Epithelial cell of prostate (primary cell): Measurements from ENCODE around the gene RNF183.
A peak's percentile ranks its signal among the peaks of the same experiment; 100 is the strongest.

Source experiments
- DNase-seq: peaks from one replicate; pipeline ENCODE4 v3.0.0-alpha.2; 2011; ENCODE audit warnings: low read depth, low spot score
- H3K27ac ChIP-seq: fragments of 450-650 bp; 2 replicates; pipeline ENCODE4 v1.5.1; 2017; ENCODE audit warnings: mild to moderate bottlenecking

RNF183 gene, protein sequence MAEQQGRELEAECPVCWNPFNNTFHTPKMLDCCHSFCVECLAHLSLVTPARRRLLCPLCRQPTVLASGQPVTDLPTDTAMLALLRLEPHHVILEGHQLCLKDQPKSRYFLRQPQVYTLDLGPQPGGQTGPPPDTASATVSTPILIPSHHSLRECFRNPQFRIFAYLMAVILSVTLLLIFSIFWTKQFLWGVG

DNA sequence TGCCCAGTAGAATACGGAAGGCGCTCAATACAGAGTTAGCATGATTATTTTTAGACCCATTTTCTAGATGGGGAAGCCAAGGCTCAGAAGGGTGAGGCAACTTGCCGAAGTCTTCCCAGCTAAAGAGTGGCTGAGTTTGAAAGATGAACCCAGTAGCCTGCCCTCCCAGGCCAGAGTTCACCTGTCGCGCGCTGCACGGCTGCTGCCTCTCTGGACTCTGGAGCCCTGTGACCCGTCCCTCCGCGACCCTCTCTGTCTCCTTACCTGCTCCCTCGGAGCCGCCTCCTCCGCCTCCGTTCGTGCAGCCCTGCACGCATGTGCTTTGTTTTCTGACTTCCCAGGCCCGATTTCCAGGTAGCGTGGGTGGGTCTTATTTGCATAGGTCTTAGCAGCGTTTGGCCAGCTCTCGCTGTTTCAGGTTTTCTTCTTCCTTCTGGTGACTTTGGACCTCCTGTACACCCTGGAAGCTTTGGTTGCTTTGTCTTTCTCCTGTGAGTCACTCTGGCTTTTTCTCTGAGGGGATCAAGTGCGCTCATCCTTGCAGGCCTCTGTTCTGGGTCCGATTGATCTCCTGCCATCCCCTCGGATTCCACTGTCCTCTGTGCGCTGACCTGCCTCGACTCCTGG lies at the start of gene RNF183:
Gene RNF183, minus strand, starts transcription at position 585 of the 627 bp plus-strand sequence. CDS start 5,192 bp downstream, outside the sequence.
- no peak for DNase-seq
- no peak within 1 kb of the TSS for H3K27ac ChIP-seq

DNA sequence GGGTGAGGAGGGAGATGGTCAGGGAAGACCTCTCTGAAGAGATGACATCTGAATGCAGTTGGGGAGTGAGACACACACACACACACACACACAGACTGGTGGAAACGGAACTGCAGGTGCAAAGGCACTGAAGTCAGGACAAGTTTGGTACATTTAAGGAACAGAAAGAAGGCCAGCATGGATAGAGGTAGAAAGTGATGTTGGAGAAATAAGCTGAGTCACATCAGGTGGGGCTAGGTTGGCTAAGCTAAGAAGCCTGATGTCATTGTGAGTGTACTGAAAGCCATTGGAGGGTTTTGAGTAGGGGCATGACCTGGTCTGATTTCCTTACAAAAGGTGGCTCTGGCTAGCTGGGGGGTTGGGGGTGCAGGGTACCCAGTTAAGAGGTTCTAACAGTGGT lies 49.2 kb upstream of the RNF183 start:
- DNase-seq, result no peak

DNA sequence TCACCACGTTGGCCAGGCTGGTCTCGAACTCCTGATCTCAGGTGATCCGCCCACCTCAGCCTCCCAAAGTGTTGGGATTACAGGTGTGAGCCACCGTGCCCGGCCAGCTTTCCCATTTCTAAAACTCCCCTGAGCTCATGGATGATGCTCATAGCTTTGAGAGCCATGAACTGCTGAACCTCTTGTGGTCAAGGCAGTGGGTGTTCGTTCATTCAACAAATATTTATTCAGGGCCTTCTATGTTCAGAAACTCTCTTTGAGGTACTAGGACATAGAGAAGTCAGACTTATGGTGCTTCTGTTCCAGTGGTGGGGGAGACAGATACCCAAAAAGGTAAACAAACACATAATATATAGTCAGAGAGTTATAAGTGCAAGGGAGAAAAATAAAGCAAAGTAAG lies 48.8 kb upstream of the RNF183 start:
- no peak for DNase-seq
- H3K27ac ChIP-seq, result no peak overlapping the region

More for the DNA sequence above, 49.2 kb upstream of the RNF183 start:
- H3K27ac ChIP-seq, result no peak overlapping the region

DNA sequence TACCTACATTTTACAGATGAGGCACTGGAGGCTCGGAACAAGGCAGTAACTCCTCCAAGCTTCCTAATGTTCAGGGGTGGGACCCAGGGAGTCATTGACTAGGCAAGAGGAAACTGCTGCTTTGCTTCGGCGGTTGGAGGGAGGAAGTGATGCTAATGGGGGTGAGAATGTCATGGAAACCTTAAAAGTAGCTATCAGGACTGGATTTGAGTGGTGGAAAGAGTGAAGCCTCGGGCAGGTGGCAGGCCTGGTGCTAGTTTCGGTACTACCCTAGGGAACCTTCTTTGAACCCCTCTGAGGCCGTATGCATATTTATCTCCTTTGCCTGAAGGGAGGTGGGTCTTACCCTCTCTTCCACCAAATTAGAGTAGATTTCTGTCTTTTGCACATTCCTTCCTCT lies 47.8 kb upstream of the RNF183 start:
- no peak overlapping the region for H3K27ac ChIP-seq
- DNase-seq, result no peak

DNA sequence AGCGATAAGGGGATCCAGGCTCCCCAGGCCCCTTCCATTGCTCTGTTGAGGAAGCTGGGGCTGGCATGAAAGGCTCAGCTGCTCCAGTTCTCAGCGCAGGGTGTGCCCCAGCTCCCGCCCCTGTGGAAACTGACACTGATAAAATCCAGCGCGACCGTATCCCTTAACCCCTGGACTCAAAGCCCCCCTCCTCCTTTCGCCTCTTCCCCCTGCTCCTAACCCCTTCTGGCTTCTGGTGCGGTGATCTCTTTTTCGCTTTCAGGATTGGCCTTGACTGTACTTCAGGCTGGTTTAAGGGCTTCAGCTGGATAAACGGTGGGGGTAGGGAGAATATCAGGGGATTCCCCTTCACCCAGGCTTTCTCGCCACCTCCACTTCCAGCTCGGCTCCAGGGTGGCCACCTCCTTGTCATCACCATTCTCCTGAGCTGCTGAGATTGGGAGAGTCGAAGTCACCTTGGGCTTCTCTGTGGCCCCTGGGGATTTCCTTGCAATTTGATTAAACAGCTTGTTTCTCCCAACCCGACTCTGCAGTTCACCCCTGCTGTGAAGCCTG lies 47.0 kb upstream of the RNF183 start:
- H3K27ac ChIP-seq, result no peak overlapping the region
- DNase-seq, result no peak

DNA sequence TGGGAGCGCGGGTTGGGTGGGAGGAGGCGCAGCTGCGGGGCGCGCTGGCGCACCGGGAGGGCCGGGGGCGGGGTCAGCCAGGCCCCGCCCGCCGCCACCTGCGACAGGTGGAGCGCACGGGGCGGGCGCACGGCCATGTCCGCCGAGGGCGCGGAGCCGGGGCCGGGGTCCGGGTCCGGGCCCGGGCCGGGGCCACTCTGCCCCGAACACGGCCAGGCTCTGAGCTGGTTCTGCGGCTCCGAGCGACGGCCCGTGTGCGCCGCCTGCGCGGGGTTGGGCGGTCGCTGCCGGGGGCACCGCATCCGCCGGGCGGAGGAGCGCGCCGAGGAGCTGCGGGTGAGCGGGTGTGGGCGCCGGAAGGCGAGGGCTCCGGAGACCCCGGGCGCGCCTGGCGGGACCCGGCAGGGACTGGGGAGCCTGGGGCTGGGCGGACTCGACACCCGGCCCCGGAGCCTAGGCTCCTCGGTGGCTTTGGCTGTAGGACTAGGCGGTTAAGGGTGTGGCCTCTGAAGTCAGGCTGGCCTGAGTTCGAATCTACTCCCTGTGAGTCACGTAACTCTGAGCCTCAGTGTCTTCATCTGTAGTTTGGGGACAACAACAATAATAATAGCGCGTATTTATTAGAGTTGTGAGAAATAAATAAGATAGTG lies 46.4 kb upstream of the RNF183 start, which contains the start of gene BSPRY:
Gene BSPRY, plus strand, starts transcription at position 97 of the 650 bp plus-strand sequence. Its CDS starts 39 bp downstream, at position 136.
- no peak for DNase-seq
- no peak within 1 kb of the TSS for H3K27ac ChIP-seq

DNA sequence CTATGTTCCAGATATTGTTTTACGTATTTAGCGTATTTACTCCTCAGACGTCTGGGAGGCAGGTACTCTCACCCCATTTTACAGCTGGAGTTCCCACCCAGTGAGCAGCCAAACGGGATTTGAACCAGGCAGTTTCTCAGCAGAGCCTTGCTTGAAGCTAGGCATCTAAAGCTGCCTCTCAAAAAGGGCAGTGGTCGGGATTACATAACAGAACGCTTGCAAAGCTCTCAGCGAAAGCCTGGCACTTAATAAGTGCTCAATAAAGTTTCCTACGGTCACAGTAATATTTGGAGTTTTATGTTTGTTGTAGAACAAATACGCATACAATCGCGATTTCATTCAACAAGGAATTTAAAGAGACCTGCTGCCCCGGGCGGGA lies 45.9 kb upstream of the RNF183 start:
- no peak overlapping the region for H3K27ac ChIP-seq
- no peak for DNase-seq

DNA sequence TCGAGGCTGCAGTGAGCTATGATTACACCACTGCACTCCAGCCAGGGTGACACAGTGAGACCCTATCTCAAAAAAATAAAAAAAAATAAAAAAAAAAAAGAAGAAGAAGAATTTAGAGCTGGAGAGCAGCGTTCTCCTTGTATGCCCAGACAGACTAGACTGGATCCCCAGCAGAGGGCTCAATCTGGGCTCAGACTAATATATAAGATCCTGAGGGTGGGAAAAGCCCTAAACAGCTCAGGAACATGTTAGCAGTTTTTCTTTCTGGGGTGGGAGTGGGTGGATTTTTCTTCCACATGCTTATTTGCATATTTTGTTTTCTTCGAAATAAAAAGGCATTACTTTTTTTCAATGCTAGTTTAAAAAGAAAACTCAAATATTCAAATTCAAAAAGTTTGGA lies 45.3 kb upstream of the RNF183 start:
- no peak overlapping the region for H3K27ac ChIP-seq
- DNase-seq, result no peak

DNA sequence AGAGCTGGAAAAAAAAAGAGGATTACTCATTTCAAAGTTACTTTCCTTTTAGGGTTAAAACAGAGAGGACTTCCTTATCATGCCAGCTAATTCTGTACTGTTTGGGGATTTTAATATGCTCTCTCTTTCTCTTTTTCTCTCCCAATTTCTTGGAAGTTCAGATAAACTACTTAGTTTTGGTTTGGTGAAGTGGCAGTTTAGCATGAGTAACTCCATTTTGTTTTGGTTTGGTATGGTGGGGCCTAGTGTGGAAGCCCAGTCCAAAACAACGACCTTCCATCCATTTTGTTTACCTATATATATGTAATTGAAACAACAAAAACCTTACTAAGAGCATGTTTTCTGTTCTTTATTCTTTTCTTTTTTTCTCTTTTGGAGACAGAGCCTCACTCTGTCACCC lies 42.5 kb upstream of the RNF183 start:
- DNase-seq, result no peak
- H3K27ac ChIP-seq, result no peak overlapping the region

DNA sequence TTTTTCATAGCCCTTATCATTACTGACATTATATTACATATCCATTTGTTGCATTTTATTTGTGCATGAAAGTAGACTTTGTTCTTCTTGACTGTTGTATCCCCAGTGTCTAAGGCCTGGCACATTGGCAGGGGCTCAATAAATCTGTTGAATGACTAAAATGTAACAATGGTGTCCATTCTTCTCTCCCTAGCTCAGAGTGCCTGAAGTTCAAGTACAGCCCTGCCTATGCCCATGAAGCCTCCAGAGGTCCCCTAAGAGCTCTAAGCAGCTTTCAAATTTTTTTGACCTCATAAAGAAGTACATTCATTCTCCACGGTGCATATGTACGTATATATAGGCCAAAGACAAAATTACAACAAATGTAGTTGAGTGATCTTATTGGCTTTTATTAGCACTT lies 42.0 kb upstream of the RNF183 start:
- H3K27ac ChIP-seq, result no peak overlapping the region
- no peak for DNase-seq

DNA sequence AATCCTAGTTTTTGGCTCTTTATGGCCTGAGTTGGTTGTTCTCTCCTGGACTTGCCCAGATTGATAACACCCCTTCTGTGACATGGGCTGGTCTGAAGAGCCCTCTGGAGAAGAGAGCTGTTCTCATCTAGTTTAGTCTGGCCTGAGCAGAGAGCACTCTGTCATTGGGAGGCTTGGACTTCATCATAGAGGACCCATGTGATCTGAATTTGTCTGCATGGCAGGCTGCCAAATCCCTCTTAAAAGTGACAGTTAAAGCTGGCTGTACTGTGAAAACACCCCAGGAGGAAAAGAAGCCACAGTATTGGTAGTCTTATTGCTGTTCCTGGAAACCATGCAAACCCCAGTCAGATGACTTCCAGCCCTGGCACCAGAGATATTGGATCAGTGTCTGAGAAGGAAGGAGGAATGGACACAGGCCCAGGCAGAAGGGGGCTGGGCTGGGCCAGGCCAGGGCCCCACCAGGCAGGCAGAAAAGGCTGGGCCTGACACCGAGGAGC lies 40.6 kb upstream of the RNF183 start:
- no peak overlapping the region for H3K27ac ChIP-seq
- DNase-seq, result no peak

DNA sequence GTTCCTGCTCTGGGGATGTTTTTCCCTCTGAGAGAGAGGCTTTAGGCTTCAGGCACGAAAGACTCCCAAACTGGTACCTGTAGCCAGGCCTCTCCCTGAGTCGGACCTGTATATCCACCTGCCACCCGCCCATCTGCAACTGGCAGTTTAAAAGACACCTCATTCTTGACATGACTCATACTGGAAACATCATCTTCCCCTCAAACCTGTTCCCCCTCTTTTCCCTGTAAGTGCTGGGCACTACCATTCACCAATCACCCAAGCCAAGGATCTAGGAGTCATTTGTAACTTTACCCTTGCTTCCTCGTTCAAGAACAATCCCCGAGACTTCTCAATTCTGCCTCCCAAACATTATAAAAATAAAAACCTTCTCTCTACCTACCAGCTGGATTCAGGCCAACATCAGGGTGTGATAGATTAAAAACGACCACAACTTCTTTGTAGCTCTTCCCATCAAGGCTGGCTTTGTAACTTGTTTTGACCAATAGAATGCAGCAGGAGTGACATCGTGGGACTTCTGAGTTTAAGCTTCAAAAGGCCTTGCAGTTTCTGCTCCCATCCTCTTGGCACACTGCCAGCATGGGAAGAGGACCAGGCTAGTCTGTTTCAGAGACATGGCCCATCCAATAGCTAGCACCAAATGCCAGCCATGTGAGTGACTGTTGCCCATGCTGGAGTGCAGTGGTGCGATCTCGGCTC lies 38.7 kb upstream of the RNF183 start:
- peak overlapping the region; percentile 70 for H3K27ac ChIP-seq
- DNase-seq, result peak; percentile 96

DNA sequence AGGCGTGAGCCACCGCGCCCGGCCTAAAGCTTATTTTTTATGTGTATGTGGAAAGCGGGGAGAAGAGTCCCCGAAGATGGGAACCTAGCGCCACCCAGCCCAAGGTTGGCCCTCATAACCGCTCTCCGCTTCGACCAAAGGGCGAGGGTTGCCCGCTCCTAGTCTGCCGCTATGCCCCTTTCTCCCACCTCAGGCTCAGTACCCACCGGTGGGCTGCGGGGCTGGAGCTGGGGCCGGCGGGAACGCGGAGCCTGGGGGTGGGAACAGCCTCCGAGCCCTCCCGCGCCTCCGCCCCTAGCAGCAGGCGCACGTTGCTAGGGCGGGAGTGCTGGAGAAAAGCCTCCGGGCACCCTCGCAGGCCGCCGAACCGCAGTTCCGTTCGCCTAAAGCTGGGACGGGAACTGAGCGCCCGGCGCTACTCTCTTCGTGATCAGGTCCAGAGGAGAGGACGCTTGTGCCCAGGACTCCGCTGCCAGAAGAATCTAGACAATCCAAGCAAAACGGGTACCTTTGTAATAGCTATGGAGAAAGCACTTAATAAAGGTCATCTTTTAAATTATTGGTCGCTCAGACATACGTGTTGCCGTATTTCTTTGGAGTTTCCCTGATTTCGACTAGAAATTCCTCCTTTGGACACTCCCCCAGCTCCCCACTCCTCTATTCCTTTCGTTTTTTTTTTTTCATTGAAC lies 37.0 kb upstream of the RNF183 start, which contains the start of gene WDR31:
Gene WDR31, minus strand, starts transcription at position 265 of the 689 bp plus-strand sequence. CDS start 8,253 bp downstream, outside the sequence.
- H3K27ac ChIP-seq, result peak within 1 kb of the TSS; percentile 70
- DNase-seq, result no peak

DNA sequence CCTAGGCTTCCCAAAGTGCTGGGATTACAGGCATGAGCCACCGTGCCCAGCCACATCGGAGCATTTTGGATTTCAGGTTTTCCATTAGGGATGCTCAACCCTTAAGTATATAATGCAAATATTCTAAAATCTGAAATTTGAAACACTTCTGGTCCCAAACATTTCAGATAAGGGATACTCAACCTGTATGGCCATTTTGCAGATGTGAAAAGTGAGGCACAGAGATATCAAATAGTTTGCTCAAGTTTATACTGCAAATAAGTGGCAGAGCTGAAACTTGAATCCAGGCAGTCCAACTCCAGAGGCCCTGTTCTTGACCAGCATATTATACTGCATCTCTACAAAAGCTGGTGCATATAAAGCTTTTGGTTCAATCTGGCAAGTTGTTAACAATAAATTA lies 34.5 kb upstream of the RNF183 start:
- no peak for DNase-seq
- H3K27ac ChIP-seq, result no peak overlapping the region

DNA sequence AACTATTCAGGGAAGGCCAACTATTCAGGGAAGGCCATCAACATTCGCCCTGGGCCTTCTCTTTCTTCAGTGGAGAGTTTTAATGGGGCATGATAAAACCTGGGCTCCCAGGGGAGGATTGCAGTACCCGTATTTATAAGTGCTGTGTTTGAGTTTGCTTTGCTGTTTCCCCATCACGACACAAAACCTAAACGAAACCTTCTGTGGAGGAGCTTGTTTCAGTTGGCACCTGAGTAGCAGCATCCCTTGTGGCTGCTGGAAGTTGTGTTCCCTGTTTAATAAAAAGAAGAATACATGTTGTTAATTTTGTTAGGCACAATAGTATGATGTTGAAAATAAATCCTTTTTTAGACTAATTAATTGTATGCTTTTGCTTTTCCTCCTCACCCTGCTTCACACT lies 28.6 kb upstream of the RNF183 start:
- no peak overlapping the region for H3K27ac ChIP-seq
- DNase-seq, result no peak

DNA sequence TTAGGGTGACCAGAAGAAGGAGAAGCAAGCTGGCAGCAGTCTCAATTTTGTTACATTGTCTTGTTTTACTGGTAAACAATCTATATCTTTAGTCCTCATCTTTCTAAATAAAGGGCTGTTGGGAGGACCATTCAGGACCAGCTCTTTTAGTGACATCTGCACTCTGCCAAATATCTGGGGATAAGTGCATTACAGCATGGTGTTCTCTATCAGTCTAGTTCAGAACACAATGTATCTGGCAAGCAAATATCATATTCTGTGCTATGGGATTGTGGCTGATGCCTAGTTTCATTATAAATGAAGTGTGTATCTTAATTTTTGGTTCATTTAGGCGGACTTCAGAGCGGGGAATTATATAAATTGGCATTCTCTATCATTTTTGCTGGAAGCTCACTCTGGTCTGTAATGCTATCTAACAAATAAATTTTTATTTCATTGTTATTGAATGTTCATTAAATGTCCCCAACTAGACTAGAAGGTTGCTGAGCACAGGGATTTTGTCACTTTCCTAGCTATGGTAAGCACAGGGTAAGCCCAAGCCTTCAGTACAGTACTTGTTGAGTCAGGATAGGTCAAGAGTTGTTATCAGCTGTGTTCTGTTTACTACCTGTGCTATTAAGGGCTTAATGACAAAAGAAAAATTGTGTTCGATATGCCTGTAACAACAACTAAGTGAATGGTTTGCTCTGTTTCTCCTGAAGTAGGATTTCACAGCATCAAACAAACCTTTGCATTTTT lies 25.0 kb upstream of the RNF183 start:
- no peak for DNase-seq
- H3K27ac ChIP-seq, result no peak overlapping the region

DNA sequence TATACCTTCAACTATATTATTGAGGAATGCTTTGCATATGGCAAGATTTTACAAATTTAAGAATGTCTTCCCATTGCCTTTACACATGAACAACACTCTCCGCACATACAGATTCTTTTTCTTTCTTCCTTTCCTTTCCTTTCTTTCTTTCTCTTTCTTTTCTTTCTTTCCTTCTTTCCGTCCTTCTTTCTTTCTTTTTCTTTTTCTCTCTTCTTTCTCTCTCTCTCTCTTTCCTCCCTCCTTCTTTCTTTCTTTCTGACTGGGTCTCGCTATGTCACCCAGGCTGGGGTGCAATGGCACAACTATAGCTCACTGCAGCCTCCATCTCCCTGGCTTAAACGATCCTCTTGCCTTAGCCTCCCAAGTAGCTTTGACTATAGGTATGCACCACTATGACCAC lies 23.1 kb upstream of the RNF183 start:
- no peak overlapping the region for H3K27ac ChIP-seq
- DNase-seq, result no peak

DNA sequence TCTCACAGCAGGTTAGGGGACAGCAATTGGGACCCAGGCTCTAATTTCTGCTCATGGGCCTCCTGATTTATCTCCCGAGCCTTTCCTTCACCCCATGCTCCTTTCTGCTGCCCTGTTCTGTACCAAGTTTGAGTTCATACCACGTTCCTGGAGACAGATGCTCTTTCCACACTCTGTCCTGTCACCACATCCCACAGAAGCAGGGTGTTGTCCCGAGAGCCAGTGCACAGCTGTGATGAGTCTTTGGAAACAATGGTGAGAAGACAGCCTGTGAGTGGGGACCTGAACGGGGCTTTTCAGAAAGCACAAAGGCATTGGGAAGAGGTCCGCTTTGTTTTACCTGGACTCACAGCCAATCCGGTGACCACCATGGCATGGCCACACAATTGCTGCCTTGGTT lies 19.5 kb upstream of the RNF183 start:
- no peak overlapping the region for H3K27ac ChIP-seq
- no peak for DNase-seq

DNA sequence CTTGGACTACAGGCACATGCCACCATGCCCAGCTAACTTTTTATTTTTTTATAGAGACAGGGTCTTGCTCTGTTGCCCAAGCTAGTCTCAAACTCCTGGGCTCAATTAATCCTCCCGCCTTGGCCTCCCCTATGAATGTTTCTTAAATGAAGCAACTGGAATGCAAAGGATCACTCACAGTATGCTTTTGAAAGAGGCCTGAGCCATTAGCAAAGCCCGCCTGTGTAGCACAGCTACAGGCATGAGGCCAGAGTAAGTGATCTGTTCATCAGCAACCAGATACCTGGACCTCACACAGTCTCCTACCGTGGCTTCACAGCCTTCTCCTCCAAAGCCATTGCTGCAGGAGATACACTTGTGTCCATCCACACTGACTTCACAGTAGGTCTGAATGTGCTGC lies 16.9 kb upstream of the RNF183 start:
- H3K27ac ChIP-seq, result no peak overlapping the region
- DNase-seq, result no peak
